HFF-Myc (cell line): Measurements from ENCODE around the gene AP3S1.

Source experiments
- DNase-seq: peaks from one replicate; pipeline ENCODE4 v3.0.0-alpha.2; 2011; ENCODE audit warnings: low read depth; ENCODE audit errors: extremely low read depth
- H3K4me3 ChIP-seq: replicated peaks from 2 replicates; pipeline ENCODE4 v1.5.1; 2011; ENCODE audit warnings: low read depth, mild to moderate bottlenecking, control low read depth, low read length
- CTCF ChIP-seq: IDR thresholded peaks from 2 replicates; pipeline ENCODE4 v1.5.1; 2012; ENCODE audit warnings: mild to moderate bottlenecking, low read depth, low read length, control low read depth; ENCODE audit errors: missing control alignments

The AP3S1 gene

GRCh38 chr5:115838885-115839518 is 2.7 kb upstream of the AP3S1 start:
- peak overlapping the region; percentile 19 for H3K4me3 ChIP-seq
- TF ChIP-seq CTCF, result peak; percentile 38
- no peak for DNase-seq

GRCh38 chr5:115840873-115841272 is 862 bp upstream of the AP3S1 start:
- peak overlapping the region; percentile 69 for H3K4me3 ChIP-seq
- no peak for DNase-seq
- TF ChIP-seq CTCF, result no peak

GRCh38 chr5:115842089-115842935 is 577 bp downstream of the AP3S1 start:
- peak; percentile 8 for TF ChIP-seq CTCF
- H3K4me3 ChIP-seq, result peak overlapping the region; percentile 69
- DNase-seq, result no peak

GRCh38 chr5:115842952-115843351 is 1.2 kb downstream of the AP3S1 start:
- H3K4me3 ChIP-seq, result peak overlapping the region; percentile 69
- DNase-seq, result no peak
- no peak for TF ChIP-seq CTCF

- no peak for TF ChIP-seq CTCF
- H3K4me3 ChIP-seq, result peak overlapping the region; percentile 69
- DNase-seq, result no peak
These were observed 1.9 kb downstream of the AP3S1 start for GRCh38 chr5:115843444-115844130.

- DNase-seq, result no peak
- H3K4me3 ChIP-seq, result no peak overlapping the region
- no peak for TF ChIP-seq CTCF
These were observed 2.6 kb downstream of the AP3S1 start for GRCh38 chr5:115844321-115844817.
